H9 (cell line): Measurements from ENCODE around the gene LRRC42. TPM values are rescaled to one million over a fixed set of nuclear protein-coding genes. Genes with fewer than 3 reads are reported as not detected.

Experiments used
- DNase-seq: peaks from one replicate; pipeline ENCODE4 v3.0.0-alpha.2; 2017
- H2AFZ ChIP-seq: one replicate; pipeline ENCODE4 v1.6.1; 2013; ENCODE audit warnings: mild to moderate bottlenecking, low read length, control low read depth, moderate library complexity
- H2AK5ac ChIP-seq: 2 replicates; pipeline ENCODE4 v1.6.1; 2013; ENCODE audit warnings: low read length, control low read depth, mixed read lengths; ENCODE audit not compliant: insufficient read length
- H2BK120ac ChIP-seq: one replicate; pipeline ENCODE4 v1.6.1; 2013; ENCODE audit warnings: low read depth, mild to moderate bottlenecking, low read length, control low read depth, inconsistent platforms; ENCODE audit not compliant: poor library complexity, severe bottlenecking
- H2BK12ac ChIP-seq: 2 replicates; pipeline ENCODE4 v1.6.1; 2013; ENCODE audit warnings: low read length, control low read depth, mixed read lengths, low read depth; ENCODE audit not compliant: insufficient read length
- H2BK15ac ChIP-seq: 2 replicates; pipeline ENCODE4 v1.6.1; 2013; ENCODE audit warnings: low read depth, low read length, control low read depth
- H2BK20ac ChIP-seq: one replicate; pipeline ENCODE4 v1.6.1; 2013; ENCODE audit warnings: low read depth, mild to moderate bottlenecking, low read length, control low read depth, inconsistent platforms; ENCODE audit not compliant: poor library complexity, severe bottlenecking
- H2BK5ac ChIP-seq: 2 replicates; pipeline ENCODE4 v1.6.1; 2013; ENCODE audit warnings: low read length, control low read depth, mixed read lengths; ENCODE audit not compliant: insufficient read length
- H3K14ac ChIP-seq: 2 replicates; pipeline ENCODE4 v1.6.1; 2013; ENCODE audit warnings: low read length, control low read depth; ENCODE audit not compliant: insufficient read depth
- H3K18ac ChIP-seq: 2 replicates; pipeline ENCODE4 v1.6.1; 2013; ENCODE audit warnings: low read depth, mild to moderate bottlenecking, mixed read lengths, low read length, control low read depth; ENCODE audit not compliant: insufficient read length
- H3K23ac ChIP-seq: 2 replicates; pipeline ENCODE4 v1.6.1; 2013; ENCODE audit warnings: low read length, control low read depth, mixed read lengths, low read depth; ENCODE audit not compliant: insufficient read length
- H3K23me2 ChIP-seq: 2 replicates; pipeline ENCODE4 v1.6.1; 2013; ENCODE audit warnings: low read depth, mild to moderate bottlenecking, mixed read lengths, low read length, control low read depth; ENCODE audit not compliant: insufficient read length, poor library complexity, severe bottlenecking
- H3K27ac ChIP-seq: 2 replicates; pipeline ENCODE4 v1.5.1; 2013; ENCODE audit warnings: low read length, control low read depth, mixed read lengths, low read depth; ENCODE audit not compliant: insufficient read length
- H3K27me3 ChIP-seq: 2 replicates; pipeline ENCODE4 v1.6.1; 2013; ENCODE audit warnings: low read length, control low read depth, inconsistent platforms; ENCODE audit not compliant: insufficient read depth
- H3K4ac ChIP-seq: 2 replicates; pipeline ENCODE4 v1.6.1; 2013; ENCODE audit warnings: low read depth, mild to moderate bottlenecking, control low read depth, inconsistent platforms, low read length, moderate library complexity
- H3K4me1 ChIP-seq: 2 replicates; pipeline ENCODE4 v1.6.1; 2013; ENCODE audit warnings: low read length, control low read depth, inconsistent platforms; ENCODE audit not compliant: insufficient read depth
- H3K4me2 ChIP-seq: 2 replicates; pipeline ENCODE4 v1.6.1; 2013; ENCODE audit warnings: low read length, control low read depth, mixed read lengths; ENCODE audit not compliant: insufficient read length, insufficient read depth
- H3K56ac ChIP-seq: 2 replicates; pipeline ENCODE4 v1.6.1; 2013; ENCODE audit warnings: low read depth, mild to moderate bottlenecking, mixed read lengths, low read length, control low read depth; ENCODE audit not compliant: insufficient read length
- H3K79me1 ChIP-seq: 2 replicates; pipeline ENCODE4 v1.6.1; 2013; ENCODE audit warnings: low read depth, mild to moderate bottlenecking, moderate library complexity, low read length, control low read depth, inconsistent platforms; ENCODE audit not compliant: insufficient read depth, poor library complexity, severe bottlenecking
- H3K79me2 ChIP-seq: 2 replicates; pipeline ENCODE4 v1.6.1; 2013; ENCODE audit warnings: low read length, control low read depth, inconsistent platforms; ENCODE audit not compliant: insufficient read depth
- H3K9ac ChIP-seq: 2 replicates; pipeline ENCODE4 v1.6.1; 2013; ENCODE audit warnings: low read length, control low read depth, mixed read lengths; ENCODE audit not compliant: insufficient read length; ENCODE audit errors: extremely low read depth
- H3K9me3 ChIP-seq: one replicate; pipeline ENCODE4 v1.6.1; 2013; ENCODE audit warnings: low read depth, low read length, inconsistent platforms; ENCODE audit not compliant: control insufficient read depth
- H3T11ph ChIP-seq: one replicate; pipeline ENCODE4 v1.6.1; 2013; ENCODE audit warnings: mild to moderate bottlenecking, low read length, control low read depth, inconsistent platforms
- H4K20me1 ChIP-seq: one replicate; pipeline ENCODE4 v1.6.1; 2013; ENCODE audit not compliant: control insufficient read depth, insufficient read length, insufficient read depth
- H4K5ac ChIP-seq: 2 replicates; pipeline ENCODE4 v1.6.1; 2013; ENCODE audit warnings: low read depth, mild to moderate bottlenecking, mixed read lengths, low read length, control low read depth; ENCODE audit not compliant: insufficient read length
- H4K8ac ChIP-seq: replicated peaks from 2 replicates; pipeline ENCODE4 v1.6.1; 2013; ENCODE audit warnings: low read length, control low read depth, mixed read lengths, low read depth; ENCODE audit not compliant: insufficient read length
- H4K91ac ChIP-seq: 2 replicates; pipeline ENCODE4 v1.6.1; 2013; ENCODE audit warnings: low read depth, mild to moderate bottlenecking, moderate library complexity, mixed read lengths, low read length, control low read depth; ENCODE audit not compliant: insufficient read length
- H3K27ac Mint-ChIP-seq, 3 experiments: 2 replicates in 2 of 3; 3 replicates in 1 of 3; pipeline ENCODE4 v1.8.0; 2020 to 2021; ENCODE audit warnings: mixed read lengths in 3 of 3, mild to moderate bottlenecking in 1 of 3, moderate library complexity in 1 of 3
- H3K27me3 Mint-ChIP-seq: 2 replicates; pipeline ENCODE4 v1.8.0; 2021; ENCODE audit warnings: low read depth, mild to moderate bottlenecking, moderate library complexity, mixed read lengths
- H3K36me3 Mint-ChIP-seq, 3 experiments: 2 replicates in 2 of 3; 3 replicates in 1 of 3; pipeline ENCODE4 v1.8.0; 2020 to 2021; ENCODE audit warnings: low read depth in 3 of 3, mixed read lengths in 3 of 3; ENCODE audit not compliant: insufficient read depth in 1 of 3
- H3K4me1 Mint-ChIP-seq, 2 experiments: 2 replicates each; pipeline ENCODE4 v1.8.0; 2020; ENCODE audit warnings: mixed read lengths in 2 of 2
- H3K4me3 Mint-ChIP-seq, 2 experiments: 2 replicates in 1 of 2; 3 replicates in 1 of 2; pipeline ENCODE4 v1.8.0; 2020 to 2021; ENCODE audit warnings: mild to moderate bottlenecking in 2 of 2, mixed read lengths in 2 of 2, moderate library complexity in 1 of 2
- H3K9me3 Mint-ChIP-seq, 2 experiments: 2 replicates in 1 of 2; 3 replicates in 1 of 2; pipeline ENCODE4 v1.8.0; 2020; ENCODE audit warnings: mild to moderate bottlenecking in 2 of 2, mixed read lengths in 2 of 2, moderate library complexity in 1 of 2
- CTCF ChIP-seq: fragments of 200-600 bp; sonication (generic); conservative IDR thresholded peaks from 3 replicates; pipeline ENCODE4 v1.8.0; 2021; ENCODE audit warnings: antibody characterized with exemption, mild to moderate bottlenecking
- WGBS: extraction: QIAGEN DNeasy Blood & Tissue Kit; methylation state at CpG from one replicate; pipeline ENCODE4 v1.1.7; 2013; ENCODE audit warnings: missing lambda C conversion rate, low lambda C conversion rate, mixed read lengths; ENCODE audit not compliant: insufficient read length; ENCODE audit errors: extremely low coverage; 5-methylcytosine and 5-hydroxymethylcytosine counted together
- total RNA-seq: library from RNA; stranded (reverse); gene quantifications from 2 replicates; pipeline ENCODE4 v1.2.1, GENCODE V29; 2021

LRRC42 gene
- total RNA-seq, 1 experiment from 2014 or later, result 36.3 TPM

- Histone ChIP-seq H2BK120ac (no peak overlapping the region), H3K18ac (no peak overlapping the region), H4K91ac (no peak overlapping the region), H3K23me2 (no peaks in the 10 kb centered on the region), H2AFZ (no peak overlapping the region), H3K4me2 (no peak overlapping the region), H2BK15ac (no peak overlapping the region), H3T11ph (no peak overlapping the region), H2BK5ac (no peak overlapping the region), H3K4ac (no peak overlapping the region), H3K14ac (no peak overlapping the region), H3K79me1 (no peaks in the 10 kb centered on the region), H3K9ac (no peak overlapping the region), H3K27ac (no peak overlapping the region), H3K9me3 (no peaks in the 10 kb centered on the region), H4K8ac (no peak overlapping the region), H4K5ac (no peak overlapping the region), H3K56ac (no peak overlapping the region), H2BK12ac (no peak overlapping the region), H3K23ac (no peak overlapping the region), H2BK20ac (no peak overlapping the region), H4K20me1 (no peaks in the 10 kb centered on the region), H3K79me2 (no peaks in the 10 kb centered on the region), H2AK5ac (no peak overlapping the region), H3K27me3 (no peaks in the 10 kb centered on the region), H3K4me1 (no peaks in the 10 kb centered on the region)
- no CpG with 5 or more reads among the region's 8 CpGs for WGBS
- DNase-seq, result no peak
- H3K9me3 Mint-ChIP-seq, result no peaks in the 10 kb centered on the region
- H3K27me3 Mint-ChIP-seq, result no peaks in the 10 kb centered on the region; the same call in 1 of the 2 replicates
- 0 out of 4 replicates have a peak, but pooled peaks cover 0 to 5% of the 10 kb centered on the region in 2 experiments for H3K4me1 Mint-ChIP-seq
- H3K27ac Mint-ChIP-seq, result no peak overlapping the region; a peak in 1 of 7 replicates
- H3K4me3 Mint-ChIP-seq, result no peak overlapping the region
- no peak for TF ChIP-seq CTCF
- no peaks in the 10 kb centered on the region for H3K36me3 Mint-ChIP-seq
Measured at GRCh38 chr1:53905509-53905908, 40.6 kb upstream of the LRRC42 start.
